Transverse colon (tissue), 4 donors: ENCODE data around the gene STAU1. TPM values are rescaled to one million over a fixed set of nuclear protein-coding genes. Genes with fewer than 3 reads are reported as not detected.
A peak's percentile ranks its signal among the peaks of the same experiment; 100 is the strongest.
"Not testable (repeated sequence)": the region's sequence is repeated elsewhere in the genome, so short reads cannot be mapped to it uniquely, and the experiment has no call there.

ENCODE experiments used
- DNase-seq: peaks from one replicate; pipeline ENCODE4 v3.0.0-alpha.2; 2019
- H3K27ac ChIP-seq, 4 donors: fragments of 200-600 bp; sonication (generic); 2 replicates each; pipeline ENCODE4 v1.5.1; 2016 to 2018; ENCODE audit warnings: inconsistent platforms in 4 of 4
- H3K27me3 ChIP-seq: fragments of 200-600 bp; sonication (generic); 2 replicates; pipeline ENCODE4 v1.5.1; 2017; ENCODE audit warnings: inconsistent platforms
- H3K36me3 ChIP-seq, 4 donors: fragments of 200-600 bp; sonication (generic); 2 replicates each; pipeline ENCODE4 v1.5.1; 2017 to 2019; ENCODE audit warnings: inconsistent platforms in 4 of 4
- H3K4me1 ChIP-seq, 4 donors: fragments of 200-600 bp; sonication (generic); 2 replicates each; pipeline ENCODE4 v1.5.1; 2017 to 2020; ENCODE audit warnings: inconsistent platforms in 4 of 4
- H3K4me3 ChIP-seq, 4 donors: fragments of 200-600 bp; sonication (generic); 1 replicate in 1 of 4; 2 replicates in 3 of 4; pipeline versions ENCODE4 v1.5.1 to v1.6.1; 2017 to 2019; ENCODE audit warnings: inconsistent platforms in 4 of 4
- H3K9me3 ChIP-seq, 2 donors: fragments of 200-600 bp; sonication (generic); 2 replicates each; pipeline ENCODE4 v1.5.1; 2017 to 2019; ENCODE audit warnings: inconsistent platforms in 2 of 2
- CTCF ChIP-seq, 5 experiments: fragments of 200-600 bp in 3 of 5; fragments of 450-650 bp in 2 of 5; sonication (generic) in 3 of 5; IDR thresholded peaks; 1 replicate in 2 of 5; 2 replicates in 3 of 5; pipeline ENCODE4 v1.5.1; 2016 to 2017; ENCODE audit warnings: antibody characterized with exemption in 5 of 5, inconsistent platforms in 3 of 5, mild to moderate bottlenecking in 2 of 5, moderate library complexity in 1 of 5
- EP300 ChIP-seq: sonication (generic); formaldehyde crosslinking; IDR thresholded peaks from one replicate; pipeline ENCODE4 v1.6.1; 2017; ENCODE audit warnings: antibody characterized with exemption, low read depth
- POLR2A ChIP-seq: fragments of 450-650 bp; IDR thresholded peaks from one replicate; pipeline ENCODE4 v1.6.1; 2016; ENCODE audit warnings: antibody characterized with exemption, mild to moderate bottlenecking, moderate library complexity
- POLR2AphosphoS5 ChIP-seq, 3 donors: sonication (generic); formaldehyde crosslinking; IDR thresholded peaks; one replicate each; pipeline ENCODE4 v1.6.1; 2016; ENCODE audit warnings: antibody characterized with exemption in 3 of 3
- WGBS, 2 donors: methylation state at CpG; one replicate each; pipeline ENCODE4 v1.1.5; 2018; ENCODE audit warnings: low coverage in 1 of 2; 5-methylcytosine and 5-hydroxymethylcytosine counted together
- in situ Hi-C, 4 donors: fragments of 200-750 bp; cut with MboI; loops; one replicate each; pipeline versions ENCODE4 v1.15.0 to v1.15.1; 2017; ENCODE audit warnings: low sequenced_read_pairs in 3 of 4, low pct_ligation_motif_present in 1 of 4, low pct_unique_long_range_greater_than_20kb in 1 of 4
- intact Hi-C: fragments of 100-400 bp; cut with DNase I; formaldehyde crosslinking; loops from one replicate; pipeline ENCODE4 v1.15.1; 2023; ENCODE audit warnings: low total_unique reads
- total RNA-seq, 4 donors: library from RNA; depleted of rRNA; stranded (reverse); fragments of >200 nt; gene quantifications; one replicate each; pipeline ENCODE4 v1.1.0, GENCODE V29; 2016

Gene STAU1
- total RNA-seq, 4 donors from 2014 or later: 66.7 to 79.7 (median 73.3) TPM

GRCh38 chr20:49136817-49137571, 51.1 kb downstream of the STAU1 start:
- DNase-seq: no peak
- Histone ChIP-seq H3K36me3 (peaks cover 0 to 10% (median 0%) of the 10 kb centered on the region in 4 donors), H3K4me3 (no peak overlapping the region), H3K27me3 (no peaks in the 10 kb centered on the region), H3K27ac (no peak overlapping the region), H3K4me1 (peaks cover 0 to 11% (median 6%) of the 10 kb centered on the region in 4 donors), H3K9me3 (no peaks in the 10 kb centered on the region)
- in situ Hi-C loops: loop anchor here in 2 of 4 donors (10.0 to 25.0 kb wide), 2 partner anchors 78 to 100 kb away; partner anchors contain the start of genes DDX27 (in 2 of the 2) and CSE1L (in 1 of the 2)
- intact Hi-C loops: no loop called here
- no peak for TF ChIP-seq POLR2A
- TF ChIP-seq POLR2AphosphoS5 (IDR thresholded peaks at IDR 0.05): no peak
- no peak for TF ChIP-seq EP300
- no peak for TF ChIP-seq CTCF (IDR thresholded peaks at IDR 0.05)
- WGBS, 2 donors: 94 to 100% methylated on average over 2 to 15 of the region's 15 CpGs

- in situ Hi-C loops: loop anchor here (5.0 to 25.0 kb wide), 3 partner anchors 80 to 97 kb away; partner anchors contain the start of genes DDX27 (in 4 of the 4) and CSE1L (in 1 of the 4)
- DNase-seq, H3K27me3 ChIP-seq, H3K4me1 ChIP-seq, H3K27ac ChIP-seq, H3K4me3 ChIP-seq, H3K9me3 ChIP-seq, intact Hi-C loops: not testable (repeated sequence)
- WGBS, 2 donors: 80 to 88% methylated on average over 7 to 8 of the region's 8 CpGs
- peaks cover 0 to 10% (median 0%) of the 10 kb centered on the region in 4 donors for H3K36me3 ChIP-seq
Measured at GRCh38 chr20:49134797-49135196, 53.3 kb downstream of the STAU1 start.

- Histone ChIP-seq H3K4me1 (peaks cover 0 to 7% (median 5%) of the 10 kb centered on the region in 4 donors), H3K27ac (peak overlapping the region in 2 of 4 donors; percentile 9 to 11), H3K4me3 (no peak overlapping the region), H3K36me3 (peaks cover 0 to 6% (median 0%) of the 10 kb centered on the region in 4 donors), H3K27me3 (no peaks in the 10 kb centered on the region), H3K9me3 (no peaks in the 10 kb centered on the region)
- 84% methylated on average over 3 of the region's 3 CpGs; no CpG with 5 or more reads in 1 of the 2 donors for WGBS, 2 donors
- DNase-seq: no peak
- in situ Hi-C loops (loop anchor here (5.0 to 25.0 kb wide), 3 partner anchors 81 to 96 kb away; partner anchors contain the start of genes DDX27 (in 4 of the 4) and CSE1L (in 1 of the 4)), intact Hi-C loops (loop anchor here (2.0 kb wide), 1 partner anchor 83 kb away; no protein-coding TSS in a partner anchor)
- TF ChIP-seq CTCF (IDR thresholded peaks at IDR 0.05): no peak
- TF ChIP-seq POLR2A: no peak
- no peak for TF ChIP-seq EP300
- no peak for TF ChIP-seq POLR2AphosphoS5 (IDR thresholded peaks at IDR 0.05)
Measured at GRCh38 chr20:49133571-49133970, 54.6 kb downstream of the STAU1 start.

- WGBS, 2 donors: 10 to 40% methylated on average over 2 to 5 of the region's 5 CpGs
- Histone ChIP-seq H3K36me3 (peaks cover 0 to 6% (median under 1%) of the 10 kb centered on the region in 4 donors), H3K4me1 (peaks cover 0 to 7% (median 5%) of the 10 kb centered on the region in 4 donors), H3K9me3 (no peaks in the 10 kb centered on the region), H3K27ac (peak overlapping the region in 2 of 4 donors; percentile 9 to 11), H3K27me3 (no peaks in the 10 kb centered on the region), H3K4me3 (no peak overlapping the region)
- in situ Hi-C loops (loop anchor here (5.0 to 25.0 kb wide), 3 partner anchors 82 to 96 kb away; partner anchors contain the start of genes DDX27 (in 4 of the 4) and CSE1L (in 1 of the 4)), intact Hi-C loops (loop anchor here (2.0 kb wide), 1 partner anchor 84 kb away; no protein-coding TSS in a partner anchor)
- TF ChIP-seq CTCF (IDR thresholded peaks at IDR 0.05): peak; percentile 54 to 67 (median 58)
- no peak for TF ChIP-seq POLR2A
- no peak for DNase-seq
Measured at GRCh38 chr20:49132995-49133478, 55.1 kb downstream of the STAU1 start.
